ENCODE measurements around the gene SFTA2.
"Not testable (repeated sequence)": the region's sequence is repeated elsewhere in the genome, so short reads cannot be mapped to it uniquely, and the experiment has no call there.

Gene SFTA2

DNA sequence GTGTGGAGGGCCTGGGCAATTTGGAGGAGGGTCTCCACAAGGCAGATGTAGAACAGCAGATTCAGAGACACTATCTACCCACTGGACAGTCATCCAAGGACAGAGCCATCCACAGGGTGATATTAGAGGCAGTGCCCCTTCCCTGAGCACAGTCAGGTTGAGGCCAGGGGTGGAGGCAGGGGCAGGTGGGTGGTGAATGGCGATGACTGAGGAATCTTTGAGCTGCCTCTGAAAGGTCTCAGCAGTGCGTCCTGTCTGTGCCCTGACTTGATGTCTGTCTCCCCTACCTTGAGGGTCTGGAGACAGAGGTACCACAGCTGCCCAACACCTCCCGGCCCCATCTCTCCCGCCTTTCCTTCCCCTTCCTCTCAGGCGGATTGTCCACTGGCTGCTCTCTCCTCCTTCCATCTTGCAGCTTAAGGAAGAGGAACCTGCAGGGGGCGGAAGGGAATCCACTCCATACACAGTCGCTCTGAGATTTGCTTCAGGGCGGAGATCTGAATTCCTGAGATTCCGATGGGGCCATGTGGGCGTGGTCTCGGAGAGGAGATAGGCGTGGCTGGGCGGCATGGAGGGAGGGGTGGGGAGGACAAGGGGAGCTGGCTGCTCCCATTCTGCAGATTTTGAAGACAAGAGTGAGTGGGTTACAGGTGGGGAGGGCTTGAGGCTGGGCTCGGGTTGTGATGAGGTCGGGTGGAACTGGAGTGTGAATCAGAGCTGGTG lies 10.5 kb upstream of the SFTA2 start:
- DNase-seq (ENCODE audit: low read depth in 2 of 2): peak; percentile 66 to 69

DNA sequence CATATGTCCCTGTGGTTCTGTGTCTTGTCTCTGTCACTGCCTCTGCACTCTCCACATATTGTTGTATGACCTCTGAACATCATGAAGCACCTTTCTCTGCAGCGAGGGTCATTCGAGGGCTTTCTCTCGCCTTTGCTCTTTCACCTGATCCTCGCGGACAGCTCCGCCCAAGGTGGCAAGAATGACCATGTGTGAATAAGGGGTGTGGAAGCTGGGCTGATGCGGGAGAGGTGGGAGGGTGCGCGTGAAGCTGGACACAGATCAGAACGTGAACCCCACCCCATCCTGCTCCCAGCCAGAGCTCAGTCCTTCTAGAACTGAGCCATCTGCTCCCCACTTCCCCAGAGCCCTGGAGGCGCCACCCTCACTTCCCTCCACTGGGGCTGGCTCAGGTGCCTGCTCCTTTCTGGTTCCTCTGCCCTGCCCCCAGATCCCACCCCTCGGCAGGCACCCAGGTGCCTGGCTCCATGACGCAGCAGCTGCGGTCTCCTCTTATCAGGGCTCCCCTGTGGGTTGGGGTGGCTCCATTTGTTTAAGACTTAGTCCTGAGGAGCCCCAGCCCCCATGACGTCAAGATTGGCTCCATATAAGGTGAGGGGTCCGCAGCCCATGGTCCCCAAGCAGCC lies 8.5 kb upstream of the SFTA2 start, which contains the start of gene MUCL3:
MUCL3 (plus strand) TSS at position 613 of the 626 bp plus-strand sequence. CDS start 27 bp downstream, outside the sequence.
- no peak for DNase-seq (ENCODE audit: low read depth in 2 of 2)

DNA sequence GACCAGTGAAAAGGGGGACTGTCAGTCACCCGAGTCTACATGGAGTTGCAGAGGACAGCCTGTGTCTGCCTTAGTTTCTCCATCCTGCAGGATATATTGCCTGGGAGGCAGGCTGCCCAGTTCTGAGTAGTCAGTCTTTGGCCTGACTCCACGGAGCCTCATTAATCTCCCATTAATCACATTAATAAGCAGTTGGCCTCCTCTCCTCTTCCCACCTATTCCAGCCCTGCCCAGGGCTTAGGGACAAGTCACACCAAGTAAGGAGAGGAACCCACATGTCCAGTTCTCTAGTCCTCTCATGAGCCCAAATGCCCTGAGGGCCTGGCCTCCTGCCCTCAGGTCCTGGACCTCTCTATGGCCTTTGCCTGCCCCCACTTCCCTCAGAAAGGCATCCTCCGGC lies 7.5 kb upstream of the SFTA2 start:
- no peak for DNase-seq (ENCODE audit: low read depth in 2 of 2)

DNA sequence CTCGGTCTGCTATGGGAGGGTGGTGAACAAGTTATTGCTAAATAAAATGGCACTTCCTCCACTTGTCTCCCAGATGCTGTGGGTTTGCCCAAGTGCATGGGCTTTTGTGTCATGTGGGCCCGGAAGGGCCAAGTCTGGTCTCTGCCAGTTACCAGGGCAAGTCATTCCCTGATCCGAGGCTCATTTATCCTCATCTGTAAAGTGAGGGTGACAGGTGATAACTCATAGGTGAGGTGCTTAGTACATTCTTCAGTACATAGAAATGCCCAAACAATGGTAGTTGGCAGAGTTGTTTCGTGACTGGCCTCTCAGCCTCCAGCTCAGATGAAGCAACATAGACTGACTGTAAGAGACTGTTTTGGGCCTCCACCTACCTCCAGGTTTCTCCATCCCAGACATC lies 6.8 kb upstream of the SFTA2 start:
- DNase-seq (ENCODE audit: low read depth in 2 of 2): no peak

DNA sequence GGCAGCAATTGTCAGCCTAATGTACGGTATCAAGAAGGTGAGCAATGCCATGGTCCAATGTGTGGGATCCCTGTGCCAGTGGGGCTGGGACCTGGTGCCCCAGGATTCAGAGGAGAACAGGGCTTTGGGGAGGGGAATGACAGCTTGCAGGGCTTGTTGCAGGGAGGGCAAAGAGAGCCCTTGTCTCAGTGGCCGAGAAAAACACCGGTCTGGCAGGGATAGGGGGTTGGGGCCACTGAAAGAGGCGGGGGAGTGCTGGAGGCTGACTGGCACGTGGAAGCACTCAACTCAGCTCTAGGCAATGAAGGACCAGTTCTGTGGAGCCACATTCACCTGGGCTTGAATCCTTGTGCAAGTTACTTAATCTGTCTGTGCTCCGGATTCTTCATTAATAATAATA lies 5.3 kb upstream of the SFTA2 start:
- no peak for DNase-seq (ENCODE audit: low read depth in 2 of 2)

DNA sequence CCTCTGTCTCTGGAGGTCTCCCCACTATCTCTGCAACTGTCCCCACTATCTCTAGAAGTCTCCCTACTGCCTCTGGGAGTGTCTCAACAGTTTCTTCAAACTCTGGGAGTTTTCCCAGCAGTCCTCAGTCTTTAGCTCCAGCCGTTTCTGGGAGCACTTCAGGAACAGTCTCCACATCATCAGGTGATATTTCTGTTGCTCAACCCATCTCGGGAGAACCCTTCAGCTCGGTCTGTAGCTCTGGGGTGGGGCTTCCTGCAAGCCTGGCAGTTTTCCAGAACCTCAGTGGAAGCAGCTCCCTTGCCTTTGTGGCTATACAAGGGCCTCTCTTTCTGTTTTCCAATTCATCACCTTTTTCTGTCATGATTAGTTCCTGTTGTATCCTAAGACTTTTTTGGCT lies 3.0 kb upstream of the SFTA2 start:
- DNase-seq (ENCODE audit: low read depth in 2 of 2): no peak

- no peak for DNase-seq (ENCODE audit: low read depth in 2 of 2)
Measured at GRCh38 chr6:30932665-30933365, 845 bp upstream of the SFTA2 start.

- no peak for DNase-seq (ENCODE audit: low read depth in 2 of 2)
Measured at GRCh38 chr6:30931272-30931671, 698 bp downstream of the SFTA2 start.

- no peak for DNase-seq (ENCODE audit: low read depth in 2 of 2)
Measured at GRCh38 chr6:30930506-30930905, 1.5 kb downstream of the SFTA2 start.

- DNase-seq (ENCODE audit: low read depth in 2 of 2): no peak
Measured at GRCh38 chr6:30928677-30929076, 3.3 kb downstream of the SFTA2 start.

- DNase-seq (ENCODE audit: low read depth in 2 of 2): not testable (repeated sequence)
Measured at GRCh38 chr6:30927080-30927479, 4.9 kb downstream of the SFTA2 start.

DNA sequence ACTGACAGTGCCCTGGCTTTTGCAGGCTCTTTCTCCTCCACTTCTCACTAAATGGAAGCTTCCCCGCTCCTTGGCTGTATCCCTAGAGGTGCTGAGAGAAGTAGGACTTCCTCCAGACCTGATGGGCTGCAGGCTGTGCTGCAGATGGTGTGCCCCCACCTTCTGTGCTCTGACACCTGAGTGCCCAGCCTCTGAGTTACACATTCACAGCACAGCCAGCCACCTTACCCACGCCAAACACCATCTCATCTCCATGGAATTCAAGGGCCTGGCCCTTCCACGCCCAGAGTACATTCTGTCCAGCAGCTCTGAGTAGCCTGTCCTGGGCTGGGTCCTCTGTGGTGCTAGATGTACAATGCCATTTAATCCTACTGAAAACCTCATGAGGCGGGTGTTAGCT lies 5.3 kb downstream of the SFTA2 start:
- DNase-seq (ENCODE audit: low read depth in 2 of 2): no peak

GRCh38 chr6:30924040-30924627 lies 7.8 kb downstream of the SFTA2 start:
- DNase-seq (ENCODE audit: low read depth in 2 of 2): not testable (repeated sequence)

DNA sequence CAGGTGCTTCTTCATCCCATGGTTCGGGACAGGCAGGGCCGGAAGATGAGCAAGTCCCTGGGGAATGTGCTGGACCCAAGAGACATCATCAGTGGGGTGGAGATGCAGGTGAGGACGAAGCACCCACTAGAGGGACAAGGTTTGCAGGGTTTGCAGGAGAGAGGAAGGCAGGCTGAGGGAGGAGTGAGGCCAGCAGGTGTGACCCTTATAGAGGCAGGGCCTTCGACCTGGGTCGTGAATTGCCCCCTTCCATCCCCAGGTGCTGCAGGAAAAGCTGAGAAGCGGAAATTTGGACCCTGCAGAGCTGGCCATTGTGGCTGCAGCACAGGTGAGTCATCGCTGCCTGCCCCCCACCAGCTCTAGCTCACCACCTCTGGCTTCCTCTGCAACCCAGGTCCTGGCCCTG lies 9.5 kb downstream of the SFTA2 start:
- no peak for DNase-seq (ENCODE audit: low read depth in 2 of 2)

GRCh38 chr6:30918670-30919069 lies 13.3 kb downstream of the SFTA2 start:
- no peak for DNase-seq (ENCODE audit: low read depth in 2 of 2)

- no peak for DNase-seq (ENCODE audit: low read depth in 2 of 2)
Measured at GRCh38 chr6:30917487-30917886, 14.5 kb downstream of the SFTA2 start.

GRCh38 chr6:30917041-30917440 lies 14.9 kb downstream of the SFTA2 start:
- no peak for DNase-seq (ENCODE audit: low read depth in 2 of 2)

GRCh38 chr6:30915591-30915946 lies 16.4 kb downstream of the SFTA2 start:
- peak; percentile 44 to 54 for DNase-seq (ENCODE audit: low read depth in 2 of 2)

GRCh38 chr6:30914854-30915590 lies 16.9 kb downstream of the SFTA2 start:
- DNase-seq (ENCODE audit: low read depth in 2 of 2): no peak

DNA sequence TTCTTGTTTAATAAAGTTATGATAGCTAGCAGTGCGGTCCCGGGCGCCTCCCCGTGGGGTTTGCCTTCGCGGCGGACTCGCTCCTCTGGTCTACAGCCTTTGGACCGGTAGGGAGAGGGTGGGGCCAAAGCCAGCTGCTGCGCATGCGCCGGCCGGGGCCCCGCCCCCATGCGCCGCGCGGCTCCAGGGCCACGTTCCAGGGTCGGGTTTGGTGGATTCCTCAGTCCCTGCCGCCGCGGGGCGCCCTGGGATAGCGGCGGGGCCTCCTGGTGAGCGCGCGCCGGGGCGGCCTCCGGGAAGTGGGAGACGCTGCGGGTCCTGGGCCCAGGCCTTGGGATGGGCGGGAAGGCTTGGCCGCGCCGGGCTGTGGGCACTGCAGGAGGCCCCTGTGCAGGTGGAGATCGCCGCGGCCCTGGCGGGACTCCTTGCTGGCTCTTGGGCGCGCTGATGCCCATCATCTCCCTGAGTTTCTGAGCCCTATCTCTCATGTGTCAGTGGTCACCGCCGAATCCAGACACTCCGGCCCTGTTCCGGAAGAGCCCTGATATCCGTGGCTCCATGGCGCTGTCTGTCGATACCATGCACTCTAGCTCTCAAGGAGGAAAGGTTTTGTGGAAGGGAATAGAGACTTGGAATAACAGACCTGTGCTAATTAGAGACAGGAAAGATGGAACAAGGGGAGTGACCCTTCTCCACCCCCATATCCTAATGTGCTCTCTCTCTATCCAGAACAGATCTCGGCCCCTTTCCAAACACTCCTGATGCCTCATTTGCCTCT lies 17.7 kb downstream of the SFTA2 start, which contains the start of gene VARS2:
VARS2 (plus strand) TSS at position 163 of the 778 bp plus-strand sequence; CDS start at position 762, 599 bp downstream.
- peak; percentile 84 to 85 for DNase-seq (ENCODE audit: low read depth in 2 of 2)

GRCh38 chr6:30913721-30914075 lies 18.3 kb downstream of the SFTA2 start:
- no peak for DNase-seq (ENCODE audit: low read depth in 2 of 2)
